Peyer's patch (tissue), 4 donors: ENCODE measurements around the gene MECP2. TPM values are rescaled to one million over a fixed set of nuclear protein-coding genes. Genes with fewer than 3 reads are reported as not detected.

ENCODE experiments used
- DNase-seq, 3 donors: peaks; one replicate each; pipeline ENCODE4 v3.0.0-alpha.2; 2017 to 2019
- H3K27ac ChIP-seq, 4 donors: fragments of 200-600 bp; sonication (generic); one replicate each; pipeline ENCODE4 v1.5.1; 2016 to 2019
- H3K27me3 ChIP-seq, 2 donors: fragments of 200-600 bp; sonication (generic); one replicate each; pipeline ENCODE4 v1.5.1; 2019
- H3K36me3 ChIP-seq, 3 donors: fragments of 200-600 bp; sonication (generic); one replicate each; pipeline ENCODE4 v1.5.1; 2016 to 2019
- H3K4me1 ChIP-seq, 4 donors: fragments of 200-600 bp; sonication (generic); one replicate each; pipeline ENCODE4 v1.5.1; 2016 to 2019
- H3K4me3 ChIP-seq, 4 donors: fragments of 200-600 bp; sonication (generic); 1 replicate in 3 of 4; 2 replicates in 1 of 4; pipeline ENCODE4 v1.5.1; 2016 to 2019; ENCODE audit warnings: mild to moderate bottlenecking in 1 of 4
- H3K9me3 ChIP-seq, 4 donors: fragments of 200-600 bp; sonication (generic); one replicate each; pipeline ENCODE4 v1.5.1; 2016 to 2019; ENCODE audit warnings: mild to moderate bottlenecking in 1 of 4
- POLR2A ChIP-seq, 2 donors: fragments of 450-650 bp; IDR thresholded peaks; one replicate each; pipeline ENCODE4 v1.5.1; 2017; ENCODE audit warnings: antibody characterized with exemption in 2 of 2, mild to moderate bottlenecking in 2 of 2, moderate library complexity in 2 of 2
- total RNA-seq, 4 donors: library from RNA; depleted of rRNA; stranded (reverse); fragments of >200 nt; gene quantifications; one replicate each; pipeline ENCODE4 v1.1.0, GENCODE V29; 2016
- TF ChIP-seq, protein P1 (sequence below), 6 experiments: fragments of 450-650 bp in 4 of 6; fragments of 200-600 bp in 2 of 6; sonication (generic) in 1 of 6; IDR thresholded peaks; one replicate each; pipeline ENCODE4 v1.5.1; 2017 to 2019; ENCODE audit warnings: antibody characterized with exemption in 6 of 6, mild to moderate bottlenecking in 3 of 6, moderate library complexity in 1 of 6

MECP2 gene
- total RNA-seq, 4 donors from 2014 or later: 39.8 to 147 (median 55.4) TPM

DNA sequence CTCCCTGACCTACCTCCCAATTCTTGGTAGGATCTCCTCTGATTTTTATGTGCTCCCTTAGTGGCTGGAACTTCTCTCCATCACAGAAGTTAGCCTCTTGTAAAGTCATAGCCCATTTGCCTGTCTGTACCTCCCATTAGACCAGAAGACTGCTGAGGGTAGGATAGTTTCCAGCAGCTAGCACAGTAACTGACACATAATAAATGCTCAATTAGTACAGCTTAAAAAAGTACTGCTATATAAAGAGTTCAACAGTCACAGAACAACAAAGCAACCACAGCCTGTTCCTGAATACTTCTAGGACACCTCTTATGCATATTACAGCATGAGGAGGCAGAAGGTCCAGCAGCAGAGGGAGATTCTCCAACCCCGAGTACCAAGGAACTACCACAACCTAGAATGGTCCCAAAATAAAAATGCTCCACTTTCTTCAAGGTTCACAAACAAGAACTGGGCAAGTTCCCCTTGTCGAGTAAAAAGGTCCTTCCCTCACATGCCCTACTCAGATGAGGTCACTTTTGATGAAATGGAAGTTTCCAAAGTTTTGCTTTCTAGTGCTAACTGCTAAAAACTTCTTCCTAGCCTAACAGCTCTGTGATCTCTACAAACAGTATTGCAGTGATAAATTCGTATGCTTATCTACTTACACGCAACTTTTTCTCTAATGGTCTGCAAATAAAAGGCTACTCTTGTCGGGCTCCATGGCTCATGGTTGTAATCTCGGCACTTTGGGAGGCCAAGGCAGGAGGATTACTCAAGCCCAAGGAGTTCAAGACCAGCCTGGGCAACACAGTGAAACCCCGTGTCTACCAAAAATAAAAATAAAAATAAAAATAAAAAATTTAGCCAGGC lies 12.8 kb downstream of the MECP2 start:
- H3K27ac ChIP-seq: no peak overlapping the region
- no peak for TF ChIP-seq POLR2A (IDR thresholded peaks at IDR 0.05)
- no peak overlapping the region for H3K4me3 ChIP-seq

DNA sequence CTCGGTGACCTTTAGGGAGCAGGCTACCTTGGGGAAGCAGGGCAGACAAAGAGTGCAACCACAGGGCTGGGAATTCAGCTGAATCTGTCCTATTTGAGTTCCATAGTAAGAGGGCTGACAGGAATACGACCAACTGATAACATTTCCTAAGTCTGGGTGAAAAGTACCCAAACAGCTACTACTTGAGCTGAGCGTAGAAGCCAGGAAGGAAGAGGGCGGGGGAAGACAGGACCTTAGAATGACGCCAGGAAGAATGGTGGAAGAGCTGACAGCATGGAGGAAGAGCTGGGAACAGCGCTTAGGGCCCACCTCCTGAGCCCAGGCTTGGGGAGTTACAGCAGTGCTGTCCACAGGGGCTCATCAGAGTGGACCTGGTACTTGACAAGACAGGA lies 14.4 kb downstream of the MECP2 start:
- no peak overlapping the region for H3K4me3 ChIP-seq
- no peaks in the 10 kb centered on the region for H3K9me3 ChIP-seq
- peak overlapping the region in 1 of 4 donors; percentile 35 for H3K27ac ChIP-seq
- peaks cover 0 to 9% (median 0%) of the 10 kb centered on the region in 4 donors for H3K4me1 ChIP-seq
- DNase-seq: no peak
- no peaks in the 10 kb centered on the region for H3K36me3 ChIP-seq
- no peak for TF ChIP-seq POLR2A (IDR thresholded peaks at IDR 0.05)
- TF ChIP-seq, protein P1, sequence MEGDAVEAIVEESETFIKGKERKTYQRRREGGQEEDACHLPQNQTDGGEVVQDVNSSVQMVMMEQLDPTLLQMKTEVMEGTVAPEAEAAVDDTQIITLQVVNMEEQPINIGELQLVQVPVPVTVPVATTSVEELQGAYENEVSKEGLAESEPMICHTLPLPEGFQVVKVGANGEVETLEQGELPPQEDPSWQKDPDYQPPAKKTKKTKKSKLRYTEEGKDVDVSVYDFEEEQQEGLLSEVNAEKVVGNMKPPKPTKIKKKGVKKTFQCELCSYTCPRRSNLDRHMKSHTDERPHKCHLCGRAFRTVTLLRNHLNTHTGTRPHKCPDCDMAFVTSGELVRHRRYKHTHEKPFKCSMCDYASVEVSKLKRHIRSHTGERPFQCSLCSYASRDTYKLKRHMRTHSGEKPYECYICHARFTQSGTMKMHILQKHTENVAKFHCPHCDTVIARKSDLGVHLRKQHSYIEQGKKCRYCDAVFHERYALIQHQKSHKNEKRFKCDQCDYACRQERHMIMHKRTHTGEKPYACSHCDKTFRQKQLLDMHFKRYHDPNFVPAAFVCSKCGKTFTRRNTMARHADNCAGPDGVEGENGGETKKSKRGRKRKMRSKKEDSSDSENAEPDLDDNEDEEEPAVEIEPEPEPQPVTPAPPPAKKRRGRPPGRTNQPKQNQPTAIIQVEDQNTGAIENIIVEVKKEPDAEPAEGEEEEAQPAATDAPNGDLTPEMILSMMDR (IDR thresholded peaks at IDR 0.05): no peak
- H3K27me3 ChIP-seq: no peaks in the 10 kb centered on the region

More for the DNA sequence above, 12.8 kb downstream of the MECP2 start:
- Histone ChIP-seq H3K27me3 (no peaks in the 10 kb centered on the region), H3K9me3 (no peaks in the 10 kb centered on the region), H3K36me3 (no peaks in the 10 kb centered on the region), H3K4me1 (peaks cover 0 to 9% (median 0%) of the 10 kb centered on the region in 4 donors)
- DNase-seq: no peak

DNA sequence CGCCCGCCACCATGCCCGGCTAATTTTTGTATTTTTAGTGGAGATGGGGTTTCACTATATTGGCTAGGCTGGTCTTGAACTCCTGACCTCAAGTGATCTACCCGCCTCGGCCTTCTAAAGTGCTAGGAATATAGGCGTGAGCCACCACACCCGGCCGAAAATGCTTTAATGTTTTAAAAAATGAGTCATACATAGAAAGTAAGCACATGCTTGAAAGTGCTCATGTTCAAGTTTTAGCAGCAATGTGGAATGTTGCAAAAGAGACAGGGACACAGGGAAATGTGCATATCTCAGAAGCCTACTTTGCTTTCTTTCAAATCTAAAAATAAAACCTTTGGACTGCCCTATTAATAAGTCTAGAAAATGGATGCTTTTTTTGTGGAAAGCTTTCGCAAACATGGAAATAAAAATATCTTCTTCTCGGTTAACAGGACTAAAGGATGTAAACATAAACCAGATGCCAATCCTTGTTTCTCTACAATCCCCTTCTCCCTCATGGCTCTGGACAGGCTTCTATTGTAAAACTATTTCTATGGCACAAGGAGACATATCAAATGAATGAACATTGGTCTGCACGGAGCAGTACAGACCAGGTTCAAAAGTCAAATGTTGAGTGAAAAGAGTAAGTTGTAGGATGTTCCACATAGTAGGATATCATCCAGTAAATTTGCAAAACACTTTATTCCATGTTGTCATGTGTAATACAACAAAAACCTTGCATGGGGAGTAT lies 15.0 kb downstream of the MECP2 start:
- no peaks in the 10 kb centered on the region for H3K36me3 ChIP-seq
- H3K4me3 ChIP-seq: no peak overlapping the region
- peak overlapping the region in 2 of 4 donors; percentile 35 to 42 for H3K27ac ChIP-seq
- peaks cover 0 to 9% (median 0%) of the 10 kb centered on the region in 4 donors for H3K4me1 ChIP-seq
- no peaks in the 10 kb centered on the region for H3K9me3 ChIP-seq
- DNase-seq: no peak
- TF ChIP-seq, protein P1 (IDR thresholded peaks at IDR 0.05): no peak
- no peak for TF ChIP-seq POLR2A (IDR thresholded peaks at IDR 0.05)
- no peaks in the 10 kb centered on the region for H3K27me3 ChIP-seq

DNA sequence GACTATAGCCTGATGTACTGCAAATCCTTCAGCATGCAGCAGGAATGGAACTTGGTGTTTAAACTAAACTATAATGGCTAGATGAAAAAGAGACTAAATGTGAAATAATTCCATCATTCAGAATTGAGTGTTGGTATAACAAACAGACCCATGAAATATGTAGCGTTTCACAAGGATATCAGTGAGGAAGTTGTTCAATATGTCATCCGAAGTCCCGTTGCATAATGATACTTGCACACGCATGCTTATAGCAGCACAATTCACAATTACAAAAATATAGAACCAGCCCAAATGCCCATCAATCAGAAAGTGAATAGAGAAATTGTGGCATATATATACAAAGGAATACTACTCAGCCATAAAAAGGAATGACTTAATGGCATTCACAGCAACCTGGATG lies 20.4 kb downstream of the MECP2 start:
- no peaks in the 10 kb centered on the region for H3K27me3 ChIP-seq
- TF ChIP-seq, protein P1 (IDR thresholded peaks at IDR 0.05): no peak
- TF ChIP-seq POLR2A (IDR thresholded peaks at IDR 0.05): no peak
- no peaks in the 10 kb centered on the region for H3K9me3 ChIP-seq
- H3K36me3 ChIP-seq: no peaks in the 10 kb centered on the region
- no peak overlapping the region for H3K27ac ChIP-seq
- H3K4me1 ChIP-seq: no peaks in the 10 kb centered on the region
- no peak for DNase-seq
- H3K4me3 ChIP-seq: no peak overlapping the region

DNA sequence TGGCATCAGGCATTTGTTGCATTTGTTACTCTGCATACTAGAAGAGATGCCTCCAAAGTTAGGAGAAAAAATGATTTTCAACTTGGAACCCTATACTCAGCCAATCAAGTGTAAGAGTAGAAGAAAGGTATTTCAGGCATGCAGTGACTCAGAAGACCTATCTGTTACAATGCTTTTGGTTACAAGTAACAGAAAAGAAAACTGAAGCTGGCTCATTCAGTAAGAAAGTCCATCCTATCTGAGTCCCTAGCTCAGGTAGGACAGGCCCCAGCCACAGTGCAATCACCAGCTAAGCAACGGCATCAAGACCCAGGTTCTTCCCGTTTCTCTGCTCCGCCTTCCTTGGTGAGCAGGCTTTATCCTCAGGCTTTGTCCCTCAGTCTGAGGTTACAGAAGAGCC lies 23.3 kb downstream of the MECP2 start:
- no peaks in the 10 kb centered on the region for H3K9me3 ChIP-seq
- H3K4me1 ChIP-seq: no peaks in the 10 kb centered on the region
- no peak overlapping the region for H3K4me3 ChIP-seq
- no peak for TF ChIP-seq POLR2A (IDR thresholded peaks at IDR 0.05)
- TF ChIP-seq, protein P1 (IDR thresholded peaks at IDR 0.05): no peak
- H3K27me3 ChIP-seq: no peaks in the 10 kb centered on the region
- H3K36me3 ChIP-seq: no peaks in the 10 kb centered on the region
- no peak for DNase-seq
- H3K27ac ChIP-seq: no peak overlapping the region

DNA sequence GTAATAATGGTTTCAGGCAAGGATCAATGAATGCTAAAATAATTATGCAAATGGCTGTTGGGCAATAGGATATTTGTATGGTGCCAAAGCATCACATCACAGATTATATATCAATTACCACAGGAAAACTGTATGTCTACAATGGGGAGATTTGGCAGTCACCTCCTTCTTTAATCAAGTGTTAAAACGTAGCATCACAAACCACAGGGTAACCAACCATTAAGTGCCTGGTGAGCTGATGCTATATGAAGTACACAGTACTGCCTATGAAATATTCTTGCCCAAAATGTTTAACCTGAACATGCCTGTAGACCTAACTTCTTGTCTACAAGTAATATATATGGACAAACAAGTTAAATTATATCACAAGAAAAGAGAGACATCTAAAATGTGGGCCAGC lies 25.3 kb downstream of the MECP2 start:
- H3K4me3 ChIP-seq: no peak overlapping the region
- no peaks in the 10 kb centered on the region for H3K9me3 ChIP-seq
- H3K36me3 ChIP-seq: no peaks in the 10 kb centered on the region
- H3K4me1 ChIP-seq: no peaks in the 10 kb centered on the region
- no peak overlapping the region for H3K27ac ChIP-seq
- no peak for DNase-seq
- TF ChIP-seq, protein P1 (IDR thresholded peaks at IDR 0.05): no peak
- TF ChIP-seq POLR2A (IDR thresholded peaks at IDR 0.05): no peak
- H3K27me3 ChIP-seq: no peaks in the 10 kb centered on the region
